Measurements from ENCODE around the gene ADSS2.

DNA sequence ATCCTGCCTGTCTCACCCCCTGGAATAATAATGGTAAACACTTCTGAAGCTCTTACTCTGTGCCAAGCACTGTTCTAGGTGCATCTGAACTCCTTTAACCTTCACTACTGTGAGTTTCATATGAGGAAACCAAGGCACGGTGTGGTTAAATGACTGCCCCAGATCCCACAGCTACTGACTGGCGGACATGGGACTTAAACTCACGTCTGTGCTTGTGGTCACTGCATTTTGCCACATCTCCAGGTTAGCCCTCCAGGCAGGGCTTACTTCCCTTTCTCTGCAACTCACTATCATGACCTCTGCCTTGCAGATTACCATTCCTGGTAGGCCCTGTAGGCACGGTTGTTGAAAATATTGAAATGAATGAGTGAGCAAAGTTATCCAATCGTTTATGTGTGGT lies 83.4 kb downstream of the ADSS2 start:
- TF ChIP-seq, protein P1, sequence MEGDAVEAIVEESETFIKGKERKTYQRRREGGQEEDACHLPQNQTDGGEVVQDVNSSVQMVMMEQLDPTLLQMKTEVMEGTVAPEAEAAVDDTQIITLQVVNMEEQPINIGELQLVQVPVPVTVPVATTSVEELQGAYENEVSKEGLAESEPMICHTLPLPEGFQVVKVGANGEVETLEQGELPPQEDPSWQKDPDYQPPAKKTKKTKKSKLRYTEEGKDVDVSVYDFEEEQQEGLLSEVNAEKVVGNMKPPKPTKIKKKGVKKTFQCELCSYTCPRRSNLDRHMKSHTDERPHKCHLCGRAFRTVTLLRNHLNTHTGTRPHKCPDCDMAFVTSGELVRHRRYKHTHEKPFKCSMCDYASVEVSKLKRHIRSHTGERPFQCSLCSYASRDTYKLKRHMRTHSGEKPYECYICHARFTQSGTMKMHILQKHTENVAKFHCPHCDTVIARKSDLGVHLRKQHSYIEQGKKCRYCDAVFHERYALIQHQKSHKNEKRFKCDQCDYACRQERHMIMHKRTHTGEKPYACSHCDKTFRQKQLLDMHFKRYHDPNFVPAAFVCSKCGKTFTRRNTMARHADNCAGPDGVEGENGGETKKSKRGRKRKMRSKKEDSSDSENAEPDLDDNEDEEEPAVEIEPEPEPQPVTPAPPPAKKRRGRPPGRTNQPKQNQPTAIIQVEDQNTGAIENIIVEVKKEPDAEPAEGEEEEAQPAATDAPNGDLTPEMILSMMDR (IDR thresholded peaks at IDR 0.05): no peak
- TF ChIP-seq POLR2A (IDR thresholded peaks at IDR 0.05) (no peak), EP300 (IDR thresholded peaks at IDR 0.05) (no peak)

Measured in upper lobe of left lung (tissue), 4 donors.